ENCODE data around the gene GLS.

Gene GLS

GRCh38 chr2:190974629-190975361, 94.2 kb downstream of the GLS start:
- Histone ChIP-seq H3K9ac (ENCODE audit: low read length) (peak overlapping the region; percentile 57), H3K36me3 (ENCODE audit: control insufficient read depth, insufficient read depth, low read length, severe bottlenecking) (peaks cover 100% of the 10 kb centered on the region), H3K4me1 (ENCODE audit: control insufficient read depth, insufficient read depth, low read length) (peaks cover 43% of the 10 kb centered on the region), H3K27me3 (replicated peaks; ENCODE audit: control insufficient read depth, insufficient read depth, low read length) (no peaks in the 10 kb centered on the region), H3K4me3 (ENCODE audit: low read length) (peak overlapping the region; percentile 39), H3K9me3 (ENCODE audit: control insufficient read depth, low read length) (no peaks in the 10 kb centered on the region)
- DNase-seq (ENCODE audit: low read depth), result no peak

GRCh38 chr2:190976521-190976920, 95.9 kb downstream of the GLS start:
- Histone ChIP-seq H3K36me3 (ENCODE audit: control insufficient read depth, insufficient read depth, low read length, severe bottlenecking) (peaks cover 100% of the 10 kb centered on the region), H3K9ac (ENCODE audit: low read length) (no peak overlapping the region), H3K27me3 (replicated peaks; ENCODE audit: control insufficient read depth, insufficient read depth, low read length) (no peaks in the 10 kb centered on the region), H3K9me3 (ENCODE audit: control insufficient read depth, low read length) (no peaks in the 10 kb centered on the region), H3K4me1 (ENCODE audit: control insufficient read depth, insufficient read depth, low read length) (peaks cover 38% of the 10 kb centered on the region), H3K4me3 (ENCODE audit: low read length) (no peak overlapping the region)
- DNase-seq (ENCODE audit: low read depth), result no peak

GRCh38 chr2:190977505-190977904, 96.9 kb downstream of the GLS start:
- H3K9me3 ChIP-seq (ENCODE audit: control insufficient read depth, low read length), result no peaks in the 10 kb centered on the region
- DNase-seq (ENCODE audit: low read depth), result no peak
- peaks cover 32% of the 10 kb centered on the region for H3K4me1 ChIP-seq (ENCODE audit: control insufficient read depth, insufficient read depth, low read length)
- no peak overlapping the region for H3K4me3 ChIP-seq (ENCODE audit: low read length)
- H3K9ac ChIP-seq (ENCODE audit: low read length), result no peak overlapping the region
- no peaks in the 10 kb centered on the region for H3K27me3 ChIP-seq (replicated peaks; ENCODE audit: control insufficient read depth, insufficient read depth, low read length)
- peaks cover 100% of the 10 kb centered on the region for H3K36me3 ChIP-seq (ENCODE audit: control insufficient read depth, insufficient read depth, low read length, severe bottlenecking)

- Histone ChIP-seq H3K4me3 (ENCODE audit: low read length) (no peak overlapping the region), H3K27me3 (replicated peaks; ENCODE audit: control insufficient read depth, insufficient read depth, low read length) (no peaks in the 10 kb centered on the region), H3K9ac (ENCODE audit: low read length) (no peak overlapping the region), H3K4me1 (ENCODE audit: control insufficient read depth, insufficient read depth, low read length) (peaks cover 21% of the 10 kb centered on the region), H3K9me3 (ENCODE audit: control insufficient read depth, low read length) (no peaks in the 10 kb centered on the region), H3K36me3 (ENCODE audit: control insufficient read depth, insufficient read depth, low read length, severe bottlenecking) (peaks cover 100% of the 10 kb centered on the region)
- DNase-seq (ENCODE audit: low read depth), result no peak
These were observed 97.9 kb downstream of the GLS start for GRCh38 chr2:190978389-190979053.

- Histone ChIP-seq H3K9me3 (ENCODE audit: control insufficient read depth, low read length) (no peaks in the 10 kb centered on the region), H3K9ac (ENCODE audit: low read length) (no peak overlapping the region), H3K27me3 (replicated peaks; ENCODE audit: control insufficient read depth, insufficient read depth, low read length) (no peaks in the 10 kb centered on the region), H3K4me3 (ENCODE audit: low read length) (no peak overlapping the region), H3K36me3 (ENCODE audit: control insufficient read depth, insufficient read depth, low read length, severe bottlenecking) (peaks cover 100% of the 10 kb centered on the region), H3K4me1 (ENCODE audit: control insufficient read depth, insufficient read depth, low read length) (peaks cover 6% of the 10 kb centered on the region)
- peak; percentile 45 for DNase-seq (ENCODE audit: low read depth)
These were observed 99.4 kb downstream of the GLS start for GRCh38 chr2:190979906-190980629.

- DNase-seq (ENCODE audit: low read depth), result no peak
- H3K4me1 ChIP-seq (ENCODE audit: control insufficient read depth, insufficient read depth, low read length), result no peaks in the 10 kb centered on the region
- no peak overlapping the region for H3K4me3 ChIP-seq (ENCODE audit: low read length)
- H3K27me3 ChIP-seq (replicated peaks; ENCODE audit: control insufficient read depth, insufficient read depth, low read length), result no peaks in the 10 kb centered on the region
- peaks cover 100% of the 10 kb centered on the region for H3K36me3 ChIP-seq (ENCODE audit: control insufficient read depth, insufficient read depth, low read length, severe bottlenecking)
- H3K9ac ChIP-seq (ENCODE audit: low read length), result no peak overlapping the region
- no peaks in the 10 kb centered on the region for H3K9me3 ChIP-seq (ENCODE audit: control insufficient read depth, low read length)
These were observed 100.1 kb downstream of the GLS start for GRCh38 chr2:190980630-190981209.

GRCh38 chr2:190981333-190981732, 100.7 kb downstream of the GLS start:
- Histone ChIP-seq H3K36me3 (ENCODE audit: control insufficient read depth, insufficient read depth, low read length, severe bottlenecking) (peaks cover 100% of the 10 kb centered on the region), H3K4me1 (ENCODE audit: control insufficient read depth, insufficient read depth, low read length) (no peaks in the 10 kb centered on the region), H3K9me3 (ENCODE audit: control insufficient read depth, low read length) (no peaks in the 10 kb centered on the region), H3K4me3 (ENCODE audit: low read length) (no peak overlapping the region), H3K9ac (ENCODE audit: low read length) (no peak overlapping the region), H3K27me3 (replicated peaks; ENCODE audit: control insufficient read depth, insufficient read depth, low read length) (no peaks in the 10 kb centered on the region)
- no peak for DNase-seq (ENCODE audit: low read depth)

- no peak overlapping the region for H3K9ac ChIP-seq (ENCODE audit: low read length)
- peaks cover 100% of the 10 kb centered on the region for H3K36me3 ChIP-seq (ENCODE audit: control insufficient read depth, insufficient read depth, low read length, severe bottlenecking)
- H3K4me3 ChIP-seq (ENCODE audit: low read length), result no peak overlapping the region
- no peaks in the 10 kb centered on the region for H3K4me1 ChIP-seq (ENCODE audit: control insufficient read depth, insufficient read depth, low read length)
- DNase-seq (ENCODE audit: low read depth), result no peak
- H3K27me3 ChIP-seq (replicated peaks; ENCODE audit: control insufficient read depth, insufficient read depth, low read length), result no peaks in the 10 kb centered on the region
- no peaks in the 10 kb centered on the region for H3K9me3 ChIP-seq (ENCODE audit: control insufficient read depth, low read length)
These were observed 101.1 kb downstream of the GLS start for GRCh38 chr2:190981733-190982132.

- no peaks in the 10 kb centered on the region for H3K9me3 ChIP-seq (ENCODE audit: control insufficient read depth, low read length)
- no peak for DNase-seq (ENCODE audit: low read depth)
- no peak overlapping the region for H3K9ac ChIP-seq (ENCODE audit: low read length)
- no peak overlapping the region for H3K4me3 ChIP-seq (ENCODE audit: low read length)
- no peaks in the 10 kb centered on the region for H3K4me1 ChIP-seq (ENCODE audit: control insufficient read depth, insufficient read depth, low read length)
- H3K36me3 ChIP-seq (ENCODE audit: control insufficient read depth, insufficient read depth, low read length, severe bottlenecking), result peaks cover 100% of the 10 kb centered on the region
- no peaks in the 10 kb centered on the region for H3K27me3 ChIP-seq (replicated peaks; ENCODE audit: control insufficient read depth, insufficient read depth, low read length)
These were observed 101.8 kb downstream of the GLS start for GRCh38 chr2:190982262-190983034.

- H3K9ac ChIP-seq (ENCODE audit: low read length), result no peak overlapping the region
- no peaks in the 10 kb centered on the region for H3K9me3 ChIP-seq (ENCODE audit: control insufficient read depth, low read length)
- DNase-seq (ENCODE audit: low read depth), result peak; percentile 10
- no peak overlapping the region for H3K4me3 ChIP-seq (ENCODE audit: low read length)
- H3K27me3 ChIP-seq (replicated peaks; ENCODE audit: control insufficient read depth, insufficient read depth, low read length), result no peaks in the 10 kb centered on the region
- H3K36me3 ChIP-seq (ENCODE audit: control insufficient read depth, insufficient read depth, low read length, severe bottlenecking), result peaks cover 100% of the 10 kb centered on the region
- H3K4me1 ChIP-seq (ENCODE audit: control insufficient read depth, insufficient read depth, low read length), result no peaks in the 10 kb centered on the region
These were observed 104.0 kb downstream of the GLS start for GRCh38 chr2:190984595-190984994.

Measured in adipocyte (in vitro differentiated cells).